ENCODE measurements around the gene KCNA1.
A peak's percentile ranks its signal among the peaks of the same experiment; 100 is the strongest.

GRCh38 chr12:4958697-4959375 is 49.1 kb downstream of the KCNA1 start:
- TF ChIP-seq CTCF (IDR thresholded peaks at IDR 0.05 in 2 of 3, conservative IDR thresholded peaks at IDR 0.05 in 1 of 3; ENCODE audit: borderline replicate concordance in 1 of 3, insufficient read depth in 1 of 3, low read depth in 2 of 3, low read length in 2 of 3), result peak in 1 of 3 experiments; percentile 23; a peak in 2 of 6 replicates
- no peak for TF ChIP-seq CEBPB (IDR thresholded peaks at IDR 0.05; ENCODE audit: low read depth)
- TF ChIP-seq MAX (IDR thresholded peaks at IDR 0.05), result no peak
- no peak for TF ChIP-seq ELF1 (IDR thresholded peaks at IDR 0.05; ENCODE audit: borderline replicate concordance, low read depth)
- TF ChIP-seq ATF3 (IDR thresholded peaks at IDR 0.05), result no peak
- no peak for TF ChIP-seq EZH2 (IDR thresholded peaks at IDR 0.05)
- no peak for TF ChIP-seq YY1 (IDR thresholded peaks at IDR 0.05; ENCODE audit: extremely low read depth, insufficient replicate concordance, low read depth, low read length)
- no peak for TF ChIP-seq POLR2A (IDR thresholded peaks at IDR 0.05; ENCODE audit: borderline replicate concordance, extremely low read depth, insufficient read depth, insufficient read length)
- TF ChIP-seq ZFX (IDR thresholded peaks at IDR 0.05), result no peak
- TF ChIP-seq SP1 (IDR thresholded peaks at IDR 0.05; ENCODE audit: low read depth), result no peak
- no peak for TF ChIP-seq ZBTB33 (IDR thresholded peaks at IDR 0.05; ENCODE audit: extremely low read depth, insufficient replicate concordance, low read length)
- no peak for TF ChIP-seq SIN3A (IDR thresholded peaks at IDR 0.05; ENCODE audit: low read depth)
- TF ChIP-seq RAD21 (IDR thresholded peaks at IDR 0.05; ENCODE audit: low read depth), result no peak
- TF ChIP-seq POLR2AphosphoS5 (IDR thresholded peaks at IDR 0.05; ENCODE audit: low read depth, low read length), result no peak
